AG04450 (cell line): ENCODE results near the gene CMC1. TPM values are rescaled to one million over a fixed set of nuclear protein-coding genes. Genes with fewer than 3 reads are reported as not detected.
"Not testable (repeated sequence)": the region's sequence is repeated elsewhere in the genome, so short reads cannot be mapped to it uniquely, and the experiment has no call there.

Experiments
- CTCF ChIA-PET: fragments of 300-600, 350-600 bp; formaldehyde crosslinking; extraction: SDS; loops from one replicate; lab custom pipeline; 2022; ENCODE audit warnings: antibody characterized with exemption, inconsistent platforms; lab: Charles Lee
- POLR2A ChIA-PET: fragments of 350-600 bp; formaldehyde crosslinking; extraction: SDS; loops from one replicate; lab custom pipeline; 2021; ENCODE audit warnings: antibody characterized with exemption, inconsistent platforms; lab: Yijun Ruan, JAX
- DNase-seq: peaks from one replicate; pipeline ENCODE4 v3.0.0-alpha.2; 2011; ENCODE audit warnings: low read depth, low spot score
- H3K27ac ChIP-seq: one replicate; pipeline ENCODE4 v1.5.1; 2012; ENCODE audit warnings: low read depth, low read length, control low read depth
- H3K27me3 ChIP-seq: one replicate; pipeline ENCODE4 v1.6.0; 2012; ENCODE audit warnings: low read length; ENCODE audit not compliant: control insufficient read depth, insufficient read depth
- H3K4me3 ChIP-seq: 2 replicates; pipeline ENCODE4 v1.5.1; 2011; ENCODE audit warnings: mild to moderate bottlenecking, low read depth, low read length, control low read depth
- H3K9me3 ChIP-seq: 2 replicates; pipeline ENCODE4 v1.5.1; 2012; ENCODE audit warnings: low read length; ENCODE audit not compliant: control insufficient read depth, insufficient read depth
- polyA minus RNA-seq: library from RNA; depleted of rRNA, polyadenylated mRNA; stranded (reverse); fragments of >200 nt; gene quantifications from 2 replicates; pipeline ENCODE4 v1.2.3, GENCODE V29; 2011; rRNA and poly(A)+ RNA removed
- polyA plus RNA-seq: library from polyadenylated mRNA; depleted of rRNA; stranded (reverse); fragments of >200 nt; gene quantifications from 2 replicates; pipeline ENCODE4 v1.2.3, GENCODE V29; 2011; rRNA removed
- TF ChIP-seq, protein P1 (sequence below): IDR thresholded peaks from 2 replicates; pipeline ENCODE4 v1.5.1; 2011; ENCODE audit warnings: low read depth, low read length, control low read depth, inconsistent platforms

The CMC1 gene, protein sequence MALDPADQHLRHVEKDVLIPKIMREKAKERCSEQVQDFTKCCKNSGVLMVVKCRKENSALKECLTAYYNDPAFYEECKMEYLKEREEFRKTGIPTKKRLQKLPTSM
- polyA plus RNA-seq (21.7 and 30.3 TPM in 2 replicates), polyA minus RNA-seq (2.8 and 3.6 TPM in 2 replicates)

DNA sequence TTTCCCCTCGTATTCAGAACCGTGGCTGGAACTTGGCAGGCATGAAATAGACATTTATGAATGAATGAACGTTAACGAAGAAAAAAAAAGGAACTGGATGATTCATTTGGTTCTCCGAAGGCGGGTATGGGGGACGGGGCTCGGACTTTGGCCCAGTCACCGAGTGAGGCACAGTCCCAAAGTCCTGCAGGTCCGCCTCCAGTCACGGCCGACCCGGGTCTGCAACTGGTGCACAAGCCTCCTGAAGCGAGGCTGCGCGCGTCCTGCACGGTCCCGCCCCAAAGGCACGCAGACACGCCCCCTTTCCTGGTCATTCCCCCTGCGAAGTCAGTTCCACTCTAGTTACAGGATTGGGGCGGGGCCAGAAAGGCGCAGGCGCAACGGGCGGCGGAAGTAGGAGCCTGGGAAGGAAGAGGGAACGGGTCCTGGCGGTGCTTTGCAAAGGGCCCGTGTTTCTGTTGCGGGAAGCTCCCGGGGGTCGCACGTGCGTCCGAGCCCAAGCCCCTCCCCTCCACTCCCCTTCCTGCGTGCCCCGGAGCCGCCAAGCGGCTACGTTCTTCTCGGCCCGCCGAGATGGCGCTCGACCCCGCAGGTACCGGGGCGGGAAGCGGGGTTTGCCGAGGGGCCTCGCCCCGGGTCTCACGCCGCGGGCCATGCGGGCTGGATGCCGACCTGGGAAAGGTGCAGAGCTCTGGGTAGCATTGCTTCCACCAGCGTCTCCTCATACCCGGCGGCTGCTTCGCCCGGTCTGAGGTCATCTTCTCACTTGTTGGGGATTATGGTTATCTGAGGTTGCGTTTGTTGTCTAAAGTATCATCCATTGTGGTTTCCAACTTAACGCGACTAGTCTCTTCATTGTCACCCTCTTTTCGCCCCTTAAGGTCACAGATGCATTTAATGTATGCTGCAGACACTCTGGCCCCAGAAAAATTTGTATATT, at the start of gene CMC1:
Gene CMC1, plus strand, starts transcription at position 399 of the 940 bp plus-strand sequence. Its CDS starts 175 bp downstream, at position 574.
- no peaks in the 10 kb centered on the region for H3K27me3 ChIP-seq
- peak; percentile 86 for DNase-seq
- peak within 1 kb of the TSS; percentile 86 for H3K4me3 ChIP-seq
- H3K27ac ChIP-seq = no peak within 1 kb of the TSS
- H3K9me3 ChIP-seq = peaks cover 4% of the 10 kb centered on the region; the same call in 1 of the 2 replicates
- CTCF ChIA-PET = interaction anchor here (0.5 to 1.0 kb wide), 2 partner anchors 194 to 530 kb away, joined by 3 to 4 read pairs; no protein-coding TSS in a partner anchor
- POLR2A ChIA-PET = no interaction called here
- TF ChIP-seq, protein P1, sequence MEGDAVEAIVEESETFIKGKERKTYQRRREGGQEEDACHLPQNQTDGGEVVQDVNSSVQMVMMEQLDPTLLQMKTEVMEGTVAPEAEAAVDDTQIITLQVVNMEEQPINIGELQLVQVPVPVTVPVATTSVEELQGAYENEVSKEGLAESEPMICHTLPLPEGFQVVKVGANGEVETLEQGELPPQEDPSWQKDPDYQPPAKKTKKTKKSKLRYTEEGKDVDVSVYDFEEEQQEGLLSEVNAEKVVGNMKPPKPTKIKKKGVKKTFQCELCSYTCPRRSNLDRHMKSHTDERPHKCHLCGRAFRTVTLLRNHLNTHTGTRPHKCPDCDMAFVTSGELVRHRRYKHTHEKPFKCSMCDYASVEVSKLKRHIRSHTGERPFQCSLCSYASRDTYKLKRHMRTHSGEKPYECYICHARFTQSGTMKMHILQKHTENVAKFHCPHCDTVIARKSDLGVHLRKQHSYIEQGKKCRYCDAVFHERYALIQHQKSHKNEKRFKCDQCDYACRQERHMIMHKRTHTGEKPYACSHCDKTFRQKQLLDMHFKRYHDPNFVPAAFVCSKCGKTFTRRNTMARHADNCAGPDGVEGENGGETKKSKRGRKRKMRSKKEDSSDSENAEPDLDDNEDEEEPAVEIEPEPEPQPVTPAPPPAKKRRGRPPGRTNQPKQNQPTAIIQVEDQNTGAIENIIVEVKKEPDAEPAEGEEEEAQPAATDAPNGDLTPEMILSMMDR = no peak

DNA sequence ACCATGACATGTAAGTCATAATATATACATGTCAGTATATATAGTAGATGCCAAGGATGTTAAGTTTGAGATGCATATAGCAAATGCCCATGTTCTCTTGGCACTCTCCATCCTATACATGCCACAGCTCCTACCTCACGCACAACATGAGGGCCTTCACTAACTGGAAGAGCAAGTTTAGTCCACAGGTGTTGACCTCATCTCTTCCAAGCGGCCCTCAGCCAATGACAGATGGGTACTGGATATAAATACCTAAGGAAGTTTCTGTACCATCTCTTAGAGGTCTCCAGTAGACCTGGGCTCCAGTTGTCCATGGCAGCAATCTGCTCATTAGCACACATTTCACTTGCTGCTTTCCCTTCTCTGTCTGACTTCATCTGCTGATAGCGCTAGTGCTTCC, 43.3 kb upstream of the CMC1 start:
- no peak overlapping the region for H3K27ac ChIP-seq
- H3K4me3 ChIP-seq = no peak overlapping the region
- ChIA-PET POLR2A (no interaction called here), CTCF (no interaction called here)
- H3K9me3 ChIP-seq = no peaks in the 10 kb centered on the region; the same call in 1 of the 2 replicates
- TF ChIP-seq, protein P1 = no peak
- DNase-seq = no peak
- no peaks in the 10 kb centered on the region for H3K27me3 ChIP-seq

DNA sequence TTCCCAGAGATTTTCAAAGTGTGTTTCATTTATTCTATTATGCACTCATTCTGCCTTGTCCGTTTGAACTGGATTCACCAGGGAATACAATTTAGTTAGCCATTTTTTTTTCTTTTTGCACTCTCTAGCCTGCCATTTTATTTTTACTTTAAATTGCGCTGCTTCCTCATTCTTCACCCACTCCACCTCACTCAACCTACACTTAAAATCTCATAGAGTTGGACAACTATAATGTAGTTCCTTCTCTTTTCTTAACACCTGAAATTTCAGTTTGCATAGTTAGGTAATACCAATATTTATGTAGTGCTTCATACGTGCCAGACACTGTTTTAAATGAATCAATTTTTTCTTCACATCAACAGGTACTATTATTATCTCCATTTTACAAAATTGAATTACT, 42.4 kb upstream of the CMC1 start:
- Histone ChIP-seq H3K27me3 (no peaks in the 10 kb centered on the region), H3K4me3 (no peak overlapping the region), H3K9me3 (no peaks in the 10 kb centered on the region; the same call in 1 of the 2 replicates), H3K27ac (no peak overlapping the region)
- DNase-seq = no peak
- CTCF ChIA-PET = no interaction called here
- POLR2A ChIA-PET = no interaction called here
- TF ChIP-seq, protein P1 = no peak

DNA sequence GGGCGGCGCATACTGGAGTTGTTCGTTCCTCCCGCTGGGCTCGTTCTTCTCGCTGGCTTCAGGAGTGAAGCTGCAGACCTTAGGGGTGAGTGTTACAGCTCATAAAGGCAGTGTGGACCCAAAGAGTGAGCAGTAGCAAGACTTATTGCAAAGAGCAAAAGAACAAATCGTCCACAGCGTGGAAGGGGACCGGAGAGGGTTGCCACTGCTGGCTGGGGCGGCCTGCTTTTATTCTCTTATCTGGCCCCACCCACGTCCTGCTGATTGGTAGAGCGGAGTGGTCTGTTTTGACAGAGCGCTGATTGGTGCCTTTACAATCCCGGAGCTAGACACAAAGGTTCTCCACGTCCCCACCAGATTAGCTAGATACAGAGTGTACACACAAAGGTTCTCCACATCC, 41.8 kb upstream of the CMC1 start:
- CTCF ChIA-PET, H3K4me3 ChIP-seq, POLR2A ChIA-PET: not testable (repeated sequence)

DNA sequence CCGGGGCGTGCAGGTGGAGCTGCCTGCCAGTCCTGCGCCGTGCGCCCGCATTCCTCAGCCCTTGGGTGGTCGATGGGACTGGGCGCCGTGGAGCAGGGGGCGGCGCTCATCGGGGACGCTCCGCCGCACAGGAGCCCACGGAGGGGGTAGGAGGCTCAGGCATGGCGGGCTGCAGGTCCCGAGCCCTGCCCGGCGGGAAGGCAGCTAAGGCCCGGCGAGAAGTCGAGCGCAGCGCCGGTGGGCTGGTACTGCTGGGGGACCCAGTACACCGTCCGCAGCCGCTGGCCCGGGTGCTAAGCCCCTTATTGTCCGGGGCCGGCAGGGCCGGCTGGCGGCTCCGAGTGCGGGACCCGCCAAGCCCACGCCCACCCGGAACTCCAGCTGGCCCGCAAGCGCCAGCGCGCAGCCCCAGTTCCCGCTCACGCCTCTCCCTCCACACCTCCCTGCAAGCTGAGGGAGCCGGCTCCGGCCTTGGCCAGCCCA, 41.0 kb upstream of the CMC1 start:
- CTCF ChIA-PET = interaction anchor here (0.6 kb wide), 1 partner anchor 16 kb away, joined by 3 read pairs; no protein-coding TSS in a partner anchor
- DNase-seq = not testable (repeated sequence)

More for the DNA sequence above, 41.8 kb upstream of the CMC1 start:
- not testable (repeated sequence) for H3K27me3 ChIP-seq, DNase-seq, H3K9me3 ChIP-seq, H3K27ac ChIP-seq

More for the DNA sequence above, 41.0 kb upstream of the CMC1 start:
- H3K9me3 ChIP-seq, H3K27me3 ChIP-seq, H3K27ac ChIP-seq, H3K4me3 ChIP-seq, POLR2A ChIA-PET: not testable (repeated sequence)
